NCI-H446 (cell line): ENCODE results near the gene SLC13A2.
A peak's percentile ranks its signal among the peaks of the same experiment; 100 is the strongest.

Source experiments
- DNase-seq, 2 experiments: peaks; one replicate each; lab custom pipeline; 2025; lab: John Stamatoyannopoulos, UW

The SLC13A2 gene

GRCh38 chr17:28493460-28493859 lies 20.0 kb downstream of the SLC13A2 start:
- no peak for DNase-seq

- DNase-seq, result peak; percentile 32 to 62
These were observed 21.2 kb downstream of the SLC13A2 start for GRCh38 chr17:28494445-28495188.

- DNase-seq, result no peak
These were observed 22.2 kb downstream of the SLC13A2 start for GRCh38 chr17:28495635-28496034.

GRCh38 chr17:28497931-28498330 lies 24.5 kb downstream of the SLC13A2 start:
- no peak for DNase-seq

GRCh38 chr17:28498652-28499363 lies 25.4 kb downstream of the SLC13A2 start:
- no peak for DNase-seq

GRCh38 chr17:28499364-28499664 lies 25.9 kb downstream of the SLC13A2 start:
- no peak for DNase-seq

GRCh38 chr17:28499684-28500357 lies 26.4 kb downstream of the SLC13A2 start:
- no peak for DNase-seq

GRCh38 chr17:28500712-28501379 lies 27.4 kb downstream of the SLC13A2 start:
- no peak for DNase-seq

- DNase-seq, result no peak
These were observed 28.2 kb downstream of the SLC13A2 start for GRCh38 chr17:28501421-28502284.

GRCh38 chr17:28503420-28503819 lies 30.0 kb downstream of the SLC13A2 start:
- DNase-seq, result no peak

GRCh38 chr17:28505986-28506665 lies 32.7 kb downstream of the SLC13A2 start, which contains the start of gene FOXN1:
TSS of gene FOXN1 (plus strand) at chr17:28506348. CDS start at chr17:28523970, 17,622 bp downstream.
- no peak for DNase-seq

GRCh38 chr17:28506763-28507487 lies 33.5 kb downstream of the SLC13A2 start:
- DNase-seq, result no peak

- no peak for DNase-seq
These were observed 34.2 kb downstream of the SLC13A2 start for GRCh38 chr17:28507567-28508203.

- no peak for DNase-seq
These were observed 34.8 kb downstream of the SLC13A2 start for GRCh38 chr17:28508211-28508724.

- DNase-seq, result no peak
These were observed 36.3 kb downstream of the SLC13A2 start for GRCh38 chr17:28509789-28510188.

- DNase-seq, result no peak
These were observed 38.5 kb downstream of the SLC13A2 start for GRCh38 chr17:28511858-28512461.

GRCh38 chr17:28513476-28513875 lies 40.0 kb downstream of the SLC13A2 start:
- DNase-seq, result no peak

GRCh38 chr17:28514561-28515002 lies 41.1 kb downstream of the SLC13A2 start:
- no peak for DNase-seq

GRCh38 chr17:28515518-28515917 lies 42.1 kb downstream of the SLC13A2 start:
- no peak for DNase-seq
